ENCODE measurements around the gene LHFPL3. TPM values are rescaled to one million over a fixed set of nuclear protein-coding genes. Genes with fewer than 3 reads are reported as not detected.

The LHFPL3 gene
- total RNA-seq, 1 experiment from 2014 or later = 0.83 TPM

DNA sequence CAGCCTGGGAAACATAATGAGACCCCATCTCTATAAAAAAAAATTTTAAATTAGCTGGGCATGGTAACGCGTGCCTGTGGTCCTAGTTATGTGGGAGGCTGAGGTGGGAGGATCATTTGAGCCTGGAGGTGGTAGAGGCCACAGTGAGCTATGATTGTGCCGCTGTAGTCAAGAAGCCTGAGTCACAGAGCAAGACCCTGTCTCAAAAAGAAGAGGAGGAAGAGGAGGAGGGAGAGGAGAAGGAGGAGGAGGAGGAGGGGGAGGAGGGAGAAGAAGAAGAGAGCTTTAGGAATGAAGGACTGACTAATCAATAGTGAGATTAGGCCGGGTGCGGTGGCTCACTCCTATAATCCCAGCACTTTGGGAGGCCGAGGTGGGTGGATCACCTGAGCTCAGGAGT is 573.8 kb downstream of the LHFPL3 start (continued):
- TF ChIP-seq, protein P1, sequence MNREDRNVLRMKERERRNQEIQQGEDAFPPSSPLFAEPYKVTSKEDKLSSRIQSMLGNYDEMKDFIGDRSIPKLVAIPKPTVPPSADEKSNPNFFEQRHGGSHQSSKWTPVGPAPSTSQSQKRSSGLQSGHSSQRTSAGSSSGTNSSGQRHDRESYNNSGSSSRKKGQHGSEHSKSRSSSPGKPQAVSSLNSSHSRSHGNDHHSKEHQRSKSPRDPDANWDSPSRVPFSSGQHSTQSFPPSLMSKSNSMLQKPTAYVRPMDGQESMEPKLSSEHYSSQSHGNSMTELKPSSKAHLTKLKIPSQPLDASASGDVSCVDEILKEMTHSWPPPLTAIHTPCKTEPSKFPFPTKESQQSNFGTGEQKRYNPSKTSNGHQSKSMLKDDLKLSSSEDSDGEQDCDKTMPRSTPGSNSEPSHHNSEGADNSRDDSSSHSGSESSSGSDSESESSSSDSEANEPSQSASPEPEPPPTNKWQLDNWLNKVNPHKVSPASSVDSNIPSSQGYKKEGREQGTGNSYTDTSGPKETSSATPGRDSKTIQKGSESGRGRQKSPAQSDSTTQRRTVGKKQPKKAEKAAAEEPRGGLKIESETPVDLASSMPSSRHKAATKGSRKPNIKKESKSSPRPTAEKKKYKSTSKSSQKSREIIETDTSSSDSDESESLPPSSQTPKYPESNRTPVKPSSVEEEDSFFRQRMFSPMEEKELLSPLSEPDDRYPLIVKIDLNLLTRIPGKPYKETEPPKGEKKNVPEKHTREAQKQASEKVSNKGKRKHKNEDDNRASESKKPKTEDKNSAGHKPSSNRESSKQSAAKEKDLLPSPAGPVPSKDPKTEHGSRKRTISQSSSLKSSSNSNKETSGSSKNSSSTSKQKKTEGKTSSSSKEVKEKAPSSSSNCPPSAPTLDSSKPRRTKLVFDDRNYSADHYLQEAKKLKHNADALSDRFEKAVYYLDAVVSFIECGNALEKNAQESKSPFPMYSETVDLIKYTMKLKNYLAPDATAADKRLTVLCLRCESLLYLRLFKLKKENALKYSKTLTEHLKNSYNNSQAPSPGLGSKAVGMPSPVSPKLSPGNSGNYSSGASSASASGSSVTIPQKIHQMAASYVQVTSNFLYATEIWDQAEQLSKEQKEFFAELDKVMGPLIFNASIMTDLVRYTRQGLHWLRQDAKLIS (CRISPR knock-in tag; IDR thresholded peaks at IDR 0.05; ENCODE audit: borderline replicate concordance) = no peak
- TF ChIP-seq, protein P2, sequence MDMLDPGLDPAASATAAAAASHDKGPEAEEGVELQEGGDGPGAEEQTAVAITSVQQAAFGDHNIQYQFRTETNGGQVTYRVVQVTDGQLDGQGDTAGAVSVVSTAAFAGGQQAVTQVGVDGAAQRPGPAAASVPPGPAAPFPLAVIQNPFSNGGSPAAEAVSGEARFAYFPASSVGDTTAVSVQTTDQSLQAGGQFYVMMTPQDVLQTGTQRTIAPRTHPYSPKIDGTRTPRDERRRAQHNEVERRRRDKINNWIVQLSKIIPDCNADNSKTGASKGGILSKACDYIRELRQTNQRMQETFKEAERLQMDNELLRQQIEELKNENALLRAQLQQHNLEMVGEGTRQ (CRISPR knock-in tag; IDR thresholded peaks at IDR 0.05) = no peak
- TF ChIP-seq, protein P3, sequence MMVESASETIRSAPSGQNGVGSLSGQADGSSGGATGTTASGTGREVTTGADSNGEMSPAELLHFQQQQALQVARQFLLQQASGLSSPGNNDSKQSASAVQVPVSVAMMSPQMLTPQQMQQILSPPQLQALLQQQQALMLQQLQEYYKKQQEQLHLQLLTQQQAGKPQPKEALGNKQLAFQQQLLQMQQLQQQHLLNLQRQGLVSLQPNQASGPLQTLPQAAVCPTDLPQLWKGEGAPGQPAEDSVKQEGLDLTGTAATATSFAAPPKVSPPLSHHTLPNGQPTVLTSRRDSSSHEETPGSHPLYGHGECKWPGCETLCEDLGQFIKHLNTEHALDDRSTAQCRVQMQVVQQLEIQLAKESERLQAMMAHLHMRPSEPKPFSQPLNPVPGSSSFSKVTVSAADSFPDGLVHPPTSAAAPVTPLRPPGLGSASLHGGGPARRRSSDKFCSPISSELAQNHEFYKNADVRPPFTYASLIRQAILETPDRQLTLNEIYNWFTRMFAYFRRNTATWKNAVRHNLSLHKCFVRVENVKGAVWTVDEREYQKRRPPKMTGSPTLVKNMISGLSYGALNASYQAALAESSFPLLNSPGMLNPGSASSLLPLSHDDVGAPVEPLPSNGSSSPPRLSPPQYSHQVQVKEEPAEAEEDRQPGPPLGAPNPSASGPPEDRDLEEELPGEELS (CRISPR knock-in tag; IDR thresholded peaks at IDR 0.05) = no peak

DNA sequence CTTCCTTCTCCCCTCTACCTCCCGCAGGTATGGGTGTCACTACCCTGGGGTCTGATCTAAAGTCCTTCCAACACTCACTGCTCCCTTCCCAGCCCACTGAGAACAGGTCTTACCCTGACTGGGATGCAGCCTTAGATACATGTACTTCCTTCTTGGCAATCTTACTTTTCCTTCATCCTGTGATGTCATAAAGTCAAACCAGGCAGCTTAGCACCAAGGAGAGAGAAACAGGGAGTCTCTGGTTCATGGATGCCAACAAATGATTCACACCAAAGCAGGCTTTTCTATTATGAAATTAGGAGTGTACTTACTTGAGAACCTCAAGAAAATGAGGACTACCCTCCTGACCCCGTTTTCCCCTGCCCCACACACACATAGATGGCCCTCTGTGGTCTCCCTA is 574.6 kb downstream of the LHFPL3 start:
- Mint-ChIP-seq H3K27me3 (ENCODE audit: low read depth) (no peaks in the 10 kb centered on the region; the same call in 1 of the 2 replicates), H3K27ac (no peak overlapping the region), H3K36me3 (no peaks in the 10 kb centered on the region), H3K4me3 (no peak overlapping the region), H3K4me1 (no peaks in the 10 kb centered on the region), H3K9me3 (no peaks in the 10 kb centered on the region)
- POLR2A ChIA-PET = no interaction called here
- DNase-seq (ENCODE audit: low spot score) = no peak
- no peak for TF ChIP-seq NFATC4 (CRISPR knock-in tag; IDR thresholded peaks at IDR 0.05)
- no peak for TF ChIP-seq ATF2 (CRISPR knock-in tag; IDR thresholded peaks at IDR 0.05; ENCODE audit: borderline replicate concordance, low read depth)
- TF ChIP-seq, protein P4, sequence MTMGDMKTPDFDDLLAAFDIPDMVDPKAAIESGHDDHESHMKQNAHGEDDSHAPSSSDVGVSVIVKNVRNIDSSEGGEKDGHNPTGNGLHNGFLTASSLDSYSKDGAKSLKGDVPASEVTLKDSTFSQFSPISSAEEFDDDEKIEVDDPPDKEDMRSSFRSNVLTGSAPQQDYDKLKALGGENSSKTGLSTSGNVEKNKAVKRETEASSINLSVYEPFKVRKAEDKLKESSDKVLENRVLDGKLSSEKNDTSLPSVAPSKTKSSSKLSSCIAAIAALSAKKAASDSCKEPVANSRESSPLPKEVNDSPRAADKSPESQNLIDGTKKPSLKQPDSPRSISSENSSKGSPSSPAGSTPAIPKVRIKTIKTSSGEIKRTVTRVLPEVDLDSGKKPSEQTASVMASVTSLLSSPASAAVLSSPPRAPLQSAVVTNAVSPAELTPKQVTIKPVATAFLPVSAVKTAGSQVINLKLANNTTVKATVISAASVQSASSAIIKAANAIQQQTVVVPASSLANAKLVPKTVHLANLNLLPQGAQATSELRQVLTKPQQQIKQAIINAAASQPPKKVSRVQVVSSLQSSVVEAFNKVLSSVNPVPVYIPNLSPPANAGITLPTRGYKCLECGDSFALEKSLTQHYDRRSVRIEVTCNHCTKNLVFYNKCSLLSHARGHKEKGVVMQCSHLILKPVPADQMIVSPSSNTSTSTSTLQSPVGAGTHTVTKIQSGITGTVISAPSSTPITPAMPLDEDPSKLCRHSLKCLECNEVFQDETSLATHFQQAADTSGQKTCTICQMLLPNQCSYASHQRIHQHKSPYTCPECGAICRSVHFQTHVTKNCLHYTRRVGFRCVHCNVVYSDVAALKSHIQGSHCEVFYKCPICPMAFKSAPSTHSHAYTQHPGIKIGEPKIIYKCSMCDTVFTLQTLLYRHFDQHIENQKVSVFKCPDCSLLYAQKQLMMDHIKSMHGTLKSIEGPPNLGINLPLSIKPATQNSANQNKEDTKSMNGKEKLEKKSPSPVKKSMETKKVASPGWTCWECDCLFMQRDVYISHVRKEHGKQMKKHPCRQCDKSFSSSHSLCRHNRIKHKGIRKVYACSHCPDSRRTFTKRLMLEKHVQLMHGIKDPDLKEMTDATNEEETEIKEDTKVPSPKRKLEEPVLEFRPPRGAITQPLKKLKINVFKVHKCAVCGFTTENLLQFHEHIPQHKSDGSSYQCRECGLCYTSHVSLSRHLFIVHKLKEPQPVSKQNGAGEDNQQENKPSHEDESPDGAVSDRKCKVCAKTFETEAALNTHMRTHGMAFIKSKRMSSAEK (CRISPR knock-in tag; IDR thresholded peaks at IDR 0.05; ENCODE audit: borderline replicate concordance) = no peak
- TF ChIP-seq, protein P5, sequence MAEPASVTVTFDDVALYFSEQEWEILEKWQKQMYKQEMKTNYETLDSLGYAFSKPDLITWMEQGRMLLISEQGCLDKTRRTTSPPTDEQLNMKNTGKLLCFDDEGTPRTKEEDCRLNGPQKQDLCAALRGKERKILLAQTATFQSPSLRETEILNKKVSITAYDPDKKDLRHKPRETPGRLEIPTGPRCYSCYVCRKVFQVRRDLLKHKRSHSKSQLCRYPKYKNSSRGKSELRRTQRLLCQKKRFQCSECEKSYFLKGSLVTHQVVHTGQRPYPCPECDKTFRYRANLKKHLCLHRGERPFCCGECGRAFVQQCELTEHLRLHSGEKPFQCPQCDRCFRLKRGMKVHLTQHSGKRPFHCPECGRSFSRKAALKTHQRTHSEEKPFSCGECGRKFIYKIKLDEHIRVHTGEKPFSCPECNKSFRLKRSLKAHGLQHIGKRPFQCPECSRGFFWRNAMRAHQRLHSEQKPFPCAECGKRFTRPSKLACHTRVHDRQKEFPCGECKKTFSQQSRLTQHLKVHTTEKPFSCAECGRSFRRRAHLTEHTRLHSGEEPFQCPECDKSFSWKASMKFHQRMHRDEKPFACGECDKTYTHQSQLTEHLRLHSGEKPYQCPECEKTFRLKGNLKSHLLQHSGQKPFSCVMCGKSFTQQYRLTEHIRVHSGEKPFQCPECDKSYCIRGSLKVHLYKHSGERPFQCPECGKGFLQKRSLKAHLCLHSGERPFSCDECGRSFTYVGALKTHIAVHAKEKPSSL (CRISPR knock-in tag; conservative IDR thresholded peaks at IDR 0.05) = no peak
- TF ChIP-seq, protein P2 (CRISPR knock-in tag; IDR thresholded peaks at IDR 0.05) = no peak
- no peak for TF ChIP-seq PRRX2 (CRISPR knock-in tag; IDR thresholded peaks at IDR 0.05)
- TF ChIP-seq EMX1 (CRISPR knock-in tag; IDR thresholded peaks at IDR 0.05) = no peak
- TF ChIP-seq, protein P6, sequence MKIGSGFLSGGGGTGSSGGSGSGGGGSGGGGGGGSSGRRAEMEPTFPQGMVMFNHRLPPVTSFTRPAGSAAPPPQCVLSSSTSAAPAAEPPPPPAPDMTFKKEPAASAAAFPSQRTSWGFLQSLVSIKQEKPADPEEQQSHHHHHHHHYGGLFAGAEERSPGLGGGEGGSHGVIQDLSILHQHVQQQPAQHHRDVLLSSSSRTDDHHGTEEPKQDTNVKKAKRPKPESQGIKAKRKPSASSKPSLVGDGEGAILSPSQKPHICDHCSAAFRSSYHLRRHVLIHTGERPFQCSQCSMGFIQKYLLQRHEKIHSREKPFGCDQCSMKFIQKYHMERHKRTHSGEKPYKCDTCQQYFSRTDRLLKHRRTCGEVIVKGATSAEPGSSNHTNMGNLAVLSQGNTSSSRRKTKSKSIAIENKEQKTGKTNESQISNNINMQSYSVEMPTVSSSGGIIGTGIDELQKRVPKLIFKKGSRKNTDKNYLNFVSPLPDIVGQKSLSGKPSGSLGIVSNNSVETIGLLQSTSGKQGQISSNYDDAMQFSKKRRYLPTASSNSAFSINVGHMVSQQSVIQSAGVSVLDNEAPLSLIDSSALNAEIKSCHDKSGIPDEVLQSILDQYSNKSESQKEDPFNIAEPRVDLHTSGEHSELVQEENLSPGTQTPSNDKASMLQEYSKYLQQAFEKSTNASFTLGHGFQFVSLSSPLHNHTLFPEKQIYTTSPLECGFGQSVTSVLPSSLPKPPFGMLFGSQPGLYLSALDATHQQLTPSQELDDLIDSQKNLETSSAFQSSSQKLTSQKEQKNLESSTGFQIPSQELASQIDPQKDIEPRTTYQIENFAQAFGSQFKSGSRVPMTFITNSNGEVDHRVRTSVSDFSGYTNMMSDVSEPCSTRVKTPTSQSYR (CRISPR knock-in tag; IDR thresholded peaks at IDR 0.05) = no peak
- TF ChIP-seq GRHL2 (CRISPR knock-in tag; IDR thresholded peaks at IDR 0.05; ENCODE audit: insufficient replicate concordance, severe bottlenecking) = no peak
- TF ChIP-seq NR1H2 (CRISPR knock-in tag; IDR thresholded peaks at IDR 0.05) = no peak
- TF ChIP-seq ZNF416 (CRISPR knock-in tag; IDR thresholded peaks at IDR 0.05) = no peak
- no peak for TF ChIP-seq NR3C1 (CRISPR knock-in tag; conservative IDR thresholded peaks at IDR 0.05; ENCODE audit: low read depth)
- no peak for TF ChIP-seq JUN (CRISPR knock-in tag; IDR thresholded peaks at IDR 0.05)
- TF ChIP-seq CBFB (CRISPR knock-in tag; IDR thresholded peaks at IDR 0.05; ENCODE audit: low read depth) = no peak
- no peak for TF ChIP-seq KAT7 (CRISPR knock-in tag; IDR thresholded peaks at IDR 0.05; ENCODE audit: borderline replicate concordance)
- CTCF ChIA-PET = interaction anchor here (0.6 to 2.6 kb wide), 2 partner anchors 19 to 20 kb away, joined by 3 to 12 read pairs; no protein-coding TSS in a partner anchor
- no peak for ATAC-seq

All from WTC11 (cell line).